ENCODE data around the gene CEACAM4. TPM values are rescaled to one million over a fixed set of nuclear protein-coding genes. Genes with fewer than 3 reads are reported as not detected.

The CEACAM4 gene
- total and polyA plus RNA-seq, 9 of the 15 experiments (the other 6 are each of a cell fraction or from before 2014, with no cell fraction given) = not detected

GRCh38 chr19:41621226-41621625, 5.6 kb downstream of the CEACAM4 start:
- Histone ChIP-seq H3K4me3 (no peak overlapping the region), H3K4me2 (ENCODE audit: insufficient read depth, low read length) (no peak overlapping the region), H3K27ac (ENCODE audit: extremely low read depth, low read depth, low read length) (no peak overlapping the region), H3K27me3 (ENCODE audit: control insufficient read depth in 2 of 2, insufficient read depth in 2 of 2, low read length in 2 of 2) (peaks cover 0 to 10% of the 10 kb centered on the region in 2 experiments; a peak in 1 of 5 replicates), H3K79me2 (ENCODE audit: control insufficient read depth, insufficient read depth, low read length) (no peaks in the 10 kb centered on the region), H3K4me1 (replicated peaks in 1 of 2; ENCODE audit: control insufficient read depth in 2 of 2, insufficient read depth in 2 of 2, low read length in 2 of 2) (no peaks in the 10 kb centered on the region), H3K9me1 (ENCODE audit: control insufficient read depth, insufficient read depth, low read length) (peaks cover 3% of the 10 kb centered on the region), H2AFZ (ENCODE audit: low read depth, low read length) (no peak overlapping the region), H3K9me3 (replicated peaks; ENCODE audit: control insufficient read depth, insufficient read depth, low read depth, low read length) (no peaks in the 10 kb centered on the region), H3K9ac (ENCODE audit: insufficient read depth in 1 of 2, low read depth in 2 of 2, low read length in 2 of 2) (no peak overlapping the region), H3K36me3 (ENCODE audit: control insufficient read depth, insufficient read depth, low read length) (no peaks in the 10 kb centered on the region), H4K20me1 (replicated peaks; ENCODE audit: control insufficient read depth, insufficient read depth, low read length) (peaks cover 6% of the 10 kb centered on the region; the same call in 1 of the 2 replicates)
- POLR2A ChIA-PET = no interaction called here
- no peak for TF ChIP-seq POLR2A (conservative IDR thresholded peaks at IDR 0.05)
- no peak for TF ChIP-seq LEF1 (IDR thresholded peaks at IDR 0.05)
- TF ChIP-seq CBX3 (IDR thresholded peaks at IDR 0.05; ENCODE audit: borderline replicate concordance in 1 of 2, low read length in 2 of 2) = no peak
- no peak for TF ChIP-seq JUN (IDR thresholded peaks at IDR 0.05; ENCODE audit: borderline replicate concordance, low read depth, low read length)
- TF ChIP-seq JUN (CRISPR knock-in tag; IDR thresholded peaks at IDR 0.05; ENCODE audit: borderline replicate concordance) = no peak
- no peak for TF ChIP-seq KLF6 (CRISPR knock-in tag; IDR thresholded peaks at IDR 0.05; ENCODE audit: borderline replicate concordance)
- intact Hi-C loops (cut with micrococcal nuclease) = no loop called here
- CTCF ChIA-PET (ENCODE audit: low intra/inter-chr PET ratio) = no interaction called here
- in situ Hi-C loops (cut with MboI) = no loop called here
- DNase-seq (ENCODE audit: extremely low read depth in 1 of 4, low spot score in 3 of 4) (no peak), ATAC-seq (no peak), FAIRE-seq (no peak)
- no TSS peak for BruUV-seq (replicated peaks)
- WGBS (ENCODE audit: insufficient coverage, low coverage, missing lambda C conversion rate) = 0% methylated on average over 3 of the region's 4 CpGs

GRCh38 chr19:41620171-41620570, 6.7 kb downstream of the CEACAM4 start:
- CTCF ChIA-PET (ENCODE audit: low intra/inter-chr PET ratio) = no interaction called here
- POLR2A ChIA-PET = interaction anchor here (1.0 kb wide), 1 partner anchor 191 kb away, joined by 3 read pairs; no protein-coding TSS in a partner anchor
- BruUV-seq (replicated peaks) = no TSS peak
- DNase-seq (ENCODE audit: extremely low read depth in 1 of 4, low spot score in 3 of 4) (no peak), FAIRE-seq (no peak), ATAC-seq (no peak)
- Histone ChIP-seq H3K27ac (ENCODE audit: extremely low read depth, low read depth, low read length) (no peak overlapping the region), H3K36me3 (ENCODE audit: control insufficient read depth, insufficient read depth, low read length) (no peaks in the 10 kb centered on the region), H3K27me3 (ENCODE audit: control insufficient read depth in 2 of 2, insufficient read depth in 2 of 2, low read length in 2 of 2) (peaks cover 0 to 10% of the 10 kb centered on the region in 2 experiments; a peak in 1 of 5 replicates), H2AFZ (ENCODE audit: low read depth, low read length) (no peak overlapping the region), H3K4me1 (replicated peaks in 1 of 2; ENCODE audit: control insufficient read depth in 2 of 2, insufficient read depth in 2 of 2, low read length in 2 of 2) (no peaks in the 10 kb centered on the region), H3K79me2 (ENCODE audit: control insufficient read depth, insufficient read depth, low read length) (no peaks in the 10 kb centered on the region), H3K4me3 (no peak overlapping the region), H3K9me3 (replicated peaks; ENCODE audit: control insufficient read depth, insufficient read depth, low read depth, low read length) (no peaks in the 10 kb centered on the region), H3K9ac (ENCODE audit: insufficient read depth in 1 of 2, low read depth in 2 of 2, low read length in 2 of 2) (no peak overlapping the region), H4K20me1 (replicated peaks; ENCODE audit: control insufficient read depth, insufficient read depth, low read length) (peaks cover 6% of the 10 kb centered on the region; the same call in 1 of the 2 replicates), H3K9me1 (ENCODE audit: control insufficient read depth, insufficient read depth, low read length) (peaks cover 3% of the 10 kb centered on the region), H3K4me2 (ENCODE audit: insufficient read depth, low read length) (no peak overlapping the region)
- WGBS (ENCODE audit: insufficient coverage, low coverage, missing lambda C conversion rate) = 0% methylated on average over 5 of the region's 5 CpGs
- intact Hi-C loops (cut with micrococcal nuclease) (no loop called here), in situ Hi-C loops (cut with MboI) (no loop called here)
- TF ChIP-seq CREB1 (IDR thresholded peaks at IDR 0.05) (no peak), CREB1 (CRISPR knock-in tag; IDR thresholded peaks at IDR 0.05) (no peak), E2F3 (CRISPR knock-in tag; IDR thresholded peaks at IDR 0.05) (no peak), RNF219 (CRISPR knock-in tag; IDR thresholded peaks at IDR 0.05) (no peak), DPF2 (IDR thresholded peaks at IDR 0.05) (no peak), SP1 (CRISPR knock-in tag; IDR thresholded peaks at IDR 0.05) (no peak), BRCA1 (IDR thresholded peaks at IDR 0.05) (no peak), BRCA1 (CRISPR knock-in tag; IDR thresholded peaks at IDR 0.05) (no peak), CHAMP1 (IDR thresholded peaks at IDR 0.05) (no peak)
